Amniotic stem cell (primary cell): ENCODE measurements around the gene OSGIN1.

Experiments used
- DNase-seq: peaks from one replicate; lab custom pipeline; 2025; lab: John Stamatoyannopoulos, UW

The OSGIN1 gene

DNA sequence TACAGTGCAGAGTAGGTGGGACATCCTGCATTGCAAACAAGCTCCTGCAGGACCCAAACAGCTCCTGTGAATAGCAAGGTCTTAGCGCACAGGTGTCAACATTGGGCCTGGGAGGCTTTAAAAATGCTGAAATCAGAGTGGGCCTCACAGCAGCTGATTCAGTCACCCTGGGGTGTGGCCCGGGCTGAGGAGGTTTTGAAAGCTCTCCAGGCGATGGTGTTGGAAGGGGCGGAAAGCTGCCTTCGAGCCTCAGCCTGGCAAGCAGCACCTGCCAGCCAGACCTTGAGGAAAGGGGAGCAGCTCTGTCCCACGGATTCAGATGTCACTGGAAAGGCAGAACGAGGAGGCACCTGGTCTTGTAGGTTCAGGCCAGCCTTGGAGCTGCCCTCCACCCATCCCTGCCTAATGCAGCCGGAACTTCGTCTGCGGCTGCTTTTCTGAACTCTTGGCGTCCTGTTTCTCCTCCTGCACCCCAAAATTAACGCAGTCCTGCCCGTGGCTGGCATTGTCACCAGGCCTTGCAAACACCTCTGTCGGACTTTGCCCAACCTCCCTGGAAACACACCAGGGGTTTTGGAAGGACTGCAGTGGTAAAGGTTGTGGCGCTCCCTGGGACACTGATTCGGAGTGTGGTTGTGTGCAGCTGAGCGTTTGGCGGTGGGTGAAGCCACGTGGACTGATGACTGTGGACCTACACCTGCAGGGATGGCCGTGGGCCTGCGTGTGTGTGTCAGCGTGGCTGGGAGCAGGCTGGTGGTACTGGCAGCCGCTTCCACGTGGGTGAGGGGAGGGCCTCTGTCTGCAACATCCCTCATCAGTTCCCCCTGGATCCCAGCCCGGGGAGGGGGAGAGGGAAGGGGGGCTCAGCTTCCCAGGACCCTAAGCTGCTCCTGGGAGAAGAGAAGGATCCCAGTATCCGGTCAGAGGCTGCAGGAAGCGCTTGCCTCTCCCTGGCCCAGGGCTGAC, 18.4 kb downstream of the OSGIN1 start:
- no peak for DNase-seq

DNA sequence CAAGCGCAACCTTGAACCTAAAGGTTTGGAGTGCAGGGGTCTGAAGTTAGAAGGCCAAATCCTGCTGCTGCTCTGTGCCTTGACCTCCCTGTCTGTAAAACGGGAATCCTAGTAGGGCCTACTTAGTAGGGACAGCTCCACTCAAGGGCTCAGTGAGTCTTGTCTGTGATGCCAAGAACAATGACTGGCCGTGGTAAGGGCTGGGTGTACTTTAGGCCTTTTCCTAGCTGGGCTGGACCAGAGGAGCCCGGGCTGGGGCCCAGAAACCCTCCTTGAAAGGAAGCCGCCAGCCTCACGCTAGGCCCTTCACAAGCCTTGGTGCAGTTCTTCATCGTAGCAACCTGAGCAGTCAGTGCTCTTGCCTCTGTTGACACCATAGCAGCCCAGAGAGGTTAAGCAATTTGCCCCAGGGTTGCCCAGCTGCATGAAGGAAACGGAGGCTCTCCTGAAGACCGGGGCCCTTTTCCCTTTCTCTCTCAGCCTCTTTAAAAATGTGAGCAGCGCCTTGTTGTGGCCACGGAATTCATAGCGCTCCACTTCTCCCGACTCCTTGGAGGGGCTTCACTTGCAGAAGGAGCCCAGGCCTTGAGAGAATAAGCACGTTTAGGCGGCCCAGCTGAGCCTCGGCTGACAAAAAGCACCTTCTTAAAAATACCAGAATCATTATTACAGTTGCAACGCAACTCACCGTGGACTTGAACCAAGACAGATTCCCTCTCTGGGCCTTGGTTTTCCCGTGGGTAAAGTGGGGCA, 19.4 kb downstream of the OSGIN1 start:
- DNase-seq, result no peak

DNA sequence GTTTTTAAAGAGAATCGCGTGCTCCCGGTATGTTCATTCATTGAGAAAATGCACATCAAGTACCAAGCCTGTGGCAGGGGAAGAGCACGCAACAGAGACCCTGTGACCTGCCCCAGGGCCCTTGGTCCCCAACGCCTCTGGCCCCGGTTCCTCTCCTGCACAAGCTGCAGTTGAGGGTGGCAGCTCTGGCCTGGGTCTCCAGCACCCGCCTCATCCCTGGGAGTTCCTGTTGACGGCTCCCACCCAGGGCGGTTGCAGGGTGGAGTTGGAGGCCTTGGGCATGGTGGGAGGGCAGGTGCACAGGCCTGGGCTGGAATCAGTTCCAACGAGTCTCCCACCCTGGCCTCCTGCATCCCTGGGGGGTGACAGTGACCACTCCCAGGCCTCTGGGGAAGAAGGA, 20.0 kb downstream of the OSGIN1 start:
- no peak for DNase-seq

DNA sequence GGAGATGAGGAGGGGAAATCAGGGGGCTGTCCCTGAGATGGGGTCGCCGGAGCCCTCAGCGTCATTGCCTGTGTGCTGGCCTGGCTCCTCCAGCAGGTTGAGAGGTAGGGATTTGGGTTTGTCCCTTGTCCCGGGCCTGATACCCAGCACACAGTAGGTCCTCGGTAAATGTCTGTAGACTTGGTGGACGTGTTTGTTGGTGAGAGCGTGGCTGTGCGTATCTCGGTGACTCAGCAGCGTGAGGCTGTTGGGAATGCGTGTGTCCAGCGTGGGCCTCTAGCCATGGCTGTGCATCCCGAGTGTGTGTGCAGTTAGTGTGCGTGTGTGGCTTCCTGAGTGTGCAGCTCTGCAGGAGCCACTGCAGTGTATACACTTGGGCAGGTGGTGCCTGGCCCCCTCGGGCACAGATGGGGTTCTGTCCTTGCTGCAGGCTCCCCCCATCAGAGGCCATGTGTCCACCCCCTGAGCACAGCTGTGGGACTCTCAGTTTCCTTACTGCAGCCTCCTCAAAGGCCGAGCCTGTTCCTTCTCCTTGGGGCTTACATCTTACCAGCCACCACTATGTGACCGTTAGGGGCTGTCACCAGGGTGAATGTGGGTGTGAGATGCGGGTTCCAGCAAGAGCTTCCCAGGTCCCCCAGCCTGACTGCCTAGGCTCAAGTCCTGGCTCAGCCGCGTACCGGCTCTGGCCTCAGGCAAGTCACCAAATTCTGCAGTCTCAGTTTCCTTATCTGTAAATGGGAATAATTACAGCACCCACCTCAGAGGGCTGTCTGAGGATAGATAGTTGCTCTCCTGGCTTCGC, 20.7 kb downstream of the OSGIN1 start:
- no peak for DNase-seq

DNA sequence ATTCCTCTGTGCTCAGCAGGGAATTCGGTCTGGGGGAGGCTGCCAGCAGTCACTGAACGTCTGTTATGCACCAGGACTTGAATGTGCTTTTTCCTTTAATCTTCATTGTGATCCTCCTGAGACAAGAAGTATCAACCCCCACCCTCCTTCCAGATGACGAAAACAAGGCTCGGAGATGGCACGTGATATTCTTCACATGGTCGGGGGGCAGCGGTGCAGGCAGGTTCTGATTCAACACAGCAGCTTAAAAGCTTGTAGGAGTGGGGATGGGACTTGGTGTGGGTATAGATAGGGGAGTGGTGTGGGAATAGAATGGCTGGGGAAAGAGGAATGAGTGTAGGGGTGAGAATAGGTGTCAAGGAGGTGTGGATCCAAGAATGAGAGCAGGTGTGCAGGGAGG, 21.4 kb downstream of the OSGIN1 start:
- no peak for DNase-seq

DNA sequence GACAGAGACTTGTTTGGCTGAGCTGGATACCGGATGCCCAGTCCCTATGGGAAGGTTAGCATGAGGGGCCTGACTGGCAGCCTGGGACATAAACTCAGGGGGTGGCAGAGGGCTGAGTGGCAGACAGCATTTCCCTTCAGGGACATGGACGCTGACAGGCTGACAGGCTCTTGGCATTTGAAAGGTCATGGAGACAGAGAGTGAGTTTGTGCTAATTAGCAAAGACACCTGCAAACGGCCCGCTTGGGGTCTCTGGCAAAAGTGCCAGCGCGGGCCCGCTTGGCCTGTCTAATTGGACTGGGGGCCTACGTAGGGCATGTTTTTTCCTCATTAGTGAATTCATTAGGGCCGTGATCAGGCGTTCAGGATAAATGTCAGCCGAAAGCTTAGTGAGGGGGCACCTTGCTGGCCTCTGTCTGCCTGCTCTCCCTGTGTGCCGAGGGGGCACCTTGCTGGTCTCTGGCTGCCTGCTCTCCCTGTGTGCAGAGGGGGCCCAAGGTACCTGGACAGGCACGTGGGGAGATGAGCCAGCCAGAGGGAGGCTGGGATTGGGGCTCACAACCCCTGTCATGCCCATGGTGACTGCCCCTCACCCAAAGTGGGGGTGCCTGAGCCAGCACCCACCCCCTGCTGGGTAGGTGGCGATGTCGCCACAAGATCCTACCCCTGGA, 22.7 kb downstream of the OSGIN1 start:
- no peak for DNase-seq

DNA sequence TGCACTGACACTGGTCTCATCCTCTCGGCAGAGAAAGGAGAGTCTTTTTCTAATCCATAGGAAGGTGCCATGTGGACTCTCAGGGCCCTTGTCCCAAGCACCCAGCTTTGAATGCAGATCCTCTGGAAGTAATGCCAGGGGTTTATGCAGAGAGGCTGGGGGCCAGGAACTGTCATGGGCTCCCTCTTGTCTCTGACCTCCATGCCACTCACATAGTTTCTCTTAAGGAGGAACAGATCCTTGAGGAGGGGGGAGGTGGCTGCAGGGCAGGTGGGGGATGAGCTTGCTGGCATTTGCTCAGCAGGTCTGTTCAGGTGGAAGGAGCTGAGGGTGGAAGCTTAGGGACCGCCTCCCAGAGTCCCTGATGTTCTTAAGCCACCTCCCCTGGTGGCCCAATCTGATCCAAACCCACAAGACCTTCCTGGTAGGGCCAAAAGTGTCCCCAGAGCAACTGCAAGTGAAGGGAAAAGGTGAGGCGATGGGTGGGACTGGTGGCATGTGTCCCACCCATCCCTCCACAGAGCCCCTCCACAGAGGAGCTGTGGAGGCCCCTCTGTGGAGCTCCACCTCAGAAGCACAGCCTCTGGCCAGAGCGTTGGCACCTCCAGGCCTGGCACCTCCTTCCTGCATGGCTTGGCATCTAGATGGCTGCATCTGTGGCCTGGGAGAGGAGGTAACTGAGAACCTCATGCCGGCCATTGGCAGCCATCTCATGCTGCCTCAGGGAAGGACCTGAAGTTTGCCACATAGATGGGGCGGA, 24.2 kb downstream of the OSGIN1 start:
- DNase-seq, result no peak

DNA sequence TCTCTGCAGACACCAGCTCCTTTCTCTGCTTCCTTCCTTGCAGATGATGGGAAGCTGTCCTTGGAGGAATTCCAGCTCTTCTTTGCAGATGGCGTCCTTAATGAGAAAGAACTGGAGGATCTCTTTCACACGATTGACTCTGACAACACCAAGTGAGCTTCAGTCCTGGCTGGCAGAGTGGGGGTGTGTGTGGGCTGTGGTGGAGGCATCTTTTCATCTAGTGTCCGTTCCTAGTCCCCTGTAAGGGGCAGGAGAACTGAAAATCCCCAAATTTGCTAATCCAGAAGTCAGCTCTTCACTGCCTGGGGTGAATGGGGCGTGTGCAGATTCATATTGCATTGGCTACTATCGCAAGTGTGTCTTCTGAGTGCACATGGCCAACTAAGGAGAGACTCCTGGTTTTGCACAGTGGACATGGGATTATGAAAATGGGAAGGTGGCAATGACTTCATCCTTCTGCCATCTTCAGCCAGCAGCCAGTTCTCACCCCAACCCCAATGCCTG, 25.4 kb downstream of the OSGIN1 start:
- no peak for DNase-seq

DNA sequence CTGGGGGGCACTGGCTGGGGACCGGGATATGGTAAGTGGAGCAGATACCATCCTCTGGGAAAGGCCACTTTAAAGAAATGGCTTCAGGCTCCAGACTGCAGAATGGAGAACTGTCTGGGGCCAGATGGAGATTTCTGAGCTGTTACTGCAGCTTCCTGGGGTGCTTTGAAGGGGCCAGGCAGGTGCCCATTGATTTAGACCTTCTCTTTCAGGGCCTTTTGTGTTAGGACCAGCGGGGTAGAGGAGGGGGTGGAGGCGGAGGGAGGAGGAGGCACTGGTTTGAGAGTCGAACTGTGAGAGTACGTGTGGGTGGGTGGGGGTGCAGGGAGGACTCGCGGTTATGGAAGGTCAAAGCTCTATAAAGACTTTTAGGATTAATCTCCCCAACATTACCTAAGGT, 26.4 kb downstream of the OSGIN1 start:
- DNase-seq, result no peak

DNA sequence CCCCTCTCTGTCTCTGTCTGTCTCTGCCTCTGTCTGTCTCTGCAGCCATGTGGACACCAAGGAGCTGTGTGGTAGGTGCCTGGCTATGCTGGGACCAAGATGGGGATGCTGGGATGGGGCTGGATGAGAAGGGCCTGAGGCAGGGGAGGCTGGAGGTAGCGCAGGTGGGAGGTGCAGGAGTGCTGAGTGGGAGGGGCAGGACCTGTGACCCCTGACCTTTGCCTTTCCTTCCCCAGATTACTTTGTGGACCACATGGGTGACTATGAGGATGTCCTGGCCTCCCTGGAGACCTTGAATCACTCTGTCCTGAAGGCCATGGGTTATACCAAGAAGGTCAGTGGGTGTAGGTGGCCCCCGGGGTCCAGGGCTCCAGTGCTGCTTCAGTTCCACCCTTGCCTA, 27.8 kb downstream of the OSGIN1 start:
- no peak for DNase-seq

DNA sequence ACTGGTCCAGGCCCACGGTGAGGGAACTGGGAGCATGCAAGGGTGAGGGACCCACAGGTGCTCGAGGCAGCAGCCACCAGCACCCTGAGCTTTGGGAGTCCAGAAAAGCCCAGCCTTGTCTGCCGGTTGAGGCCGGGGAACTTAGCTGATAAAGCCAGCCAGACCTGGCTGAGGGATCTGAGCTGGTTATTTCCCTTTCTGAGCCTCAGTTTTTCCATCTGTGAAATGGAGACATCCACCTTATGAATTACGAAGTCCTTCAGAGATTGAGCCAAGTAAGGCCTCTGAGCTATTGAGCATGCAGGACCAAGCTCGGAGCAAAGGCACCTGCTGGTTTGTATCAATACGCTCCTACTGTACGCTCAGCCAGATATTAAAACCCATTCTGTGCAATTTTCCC, 28.8 kb downstream of the OSGIN1 start:
- DNase-seq, result no peak

DNA sequence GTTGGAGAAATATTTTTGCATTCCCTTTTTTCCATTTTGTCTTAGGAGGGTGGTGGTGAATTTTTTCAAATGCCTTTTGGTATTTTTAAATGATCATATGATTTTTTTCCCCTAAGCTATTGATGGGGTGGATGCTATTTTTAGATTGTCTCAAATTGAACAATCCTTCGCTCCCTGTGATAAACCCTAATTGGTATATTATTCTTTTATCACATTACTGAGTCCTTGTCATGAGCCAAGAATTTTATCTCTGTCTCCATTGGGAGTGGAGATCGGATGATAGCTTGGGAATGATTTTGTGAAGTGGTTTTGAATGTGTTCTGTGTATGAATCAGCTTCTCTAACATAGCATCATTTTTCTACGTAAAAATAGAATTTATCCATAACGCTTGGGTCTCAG, 30.5 kb downstream of the OSGIN1 start:
- DNase-seq, result no peak

DNA sequence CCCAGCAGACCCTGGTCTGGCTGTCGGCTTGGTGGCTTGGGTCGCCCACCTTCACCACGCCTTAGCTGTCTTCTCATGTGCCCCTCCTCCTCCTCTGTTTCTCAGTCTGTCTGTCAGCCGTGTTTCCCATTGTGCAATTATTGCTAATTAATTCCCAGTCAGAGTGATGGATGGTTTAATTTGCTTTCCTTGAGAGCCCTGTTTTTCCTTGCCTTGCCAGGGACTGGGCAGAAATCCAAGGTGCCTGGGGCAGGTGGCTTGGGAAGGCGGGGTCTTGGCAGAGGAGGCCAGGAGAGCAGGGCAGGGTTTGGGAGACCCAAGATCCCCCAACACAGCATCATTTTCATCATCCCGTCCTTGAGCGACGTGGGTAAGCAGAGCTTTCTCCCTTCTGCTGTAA, 36.3 kb downstream of the OSGIN1 start:
- DNase-seq, result no peak

DNA sequence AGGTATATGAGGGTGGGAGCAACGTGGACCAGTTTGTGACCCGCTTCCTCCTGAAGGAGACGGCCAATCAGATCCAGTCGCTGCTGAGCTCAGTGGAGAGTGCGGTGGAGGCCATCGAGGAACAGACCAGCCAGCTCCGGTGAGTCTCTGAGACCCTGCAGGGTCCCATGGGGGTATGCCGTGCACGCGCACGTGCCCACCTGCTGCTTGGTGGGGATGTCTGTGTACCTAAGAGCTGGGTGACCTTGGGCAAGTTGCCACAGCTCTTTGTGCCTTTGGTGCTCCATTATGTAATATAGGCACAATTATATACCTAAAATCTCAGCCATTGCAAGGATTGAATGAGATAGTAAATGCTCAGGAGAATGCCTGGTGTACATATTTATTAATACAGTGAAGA, 37.5 kb downstream of the OSGIN1 start:
- DNase-seq, result no peak

DNA sequence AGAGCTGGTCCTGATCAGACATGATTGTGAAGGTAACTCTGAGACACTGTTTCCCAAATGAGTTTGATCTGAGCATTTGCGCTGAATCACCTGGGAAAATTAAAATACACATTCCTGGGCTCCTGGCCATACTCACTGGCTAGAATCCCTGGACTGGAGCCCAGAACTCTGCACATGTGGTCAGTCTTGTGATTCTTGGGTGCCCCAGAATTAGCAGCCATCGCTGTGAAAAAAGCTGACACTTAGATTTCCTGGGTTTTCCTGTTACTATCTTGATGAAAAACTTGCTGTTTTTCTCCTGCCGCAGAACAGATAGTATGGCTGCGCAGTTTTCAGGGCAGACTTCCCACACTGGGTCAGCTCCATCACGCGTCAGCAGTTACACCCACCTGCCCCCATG, 39.6 kb downstream of the OSGIN1 start:
- no peak for DNase-seq

DNA sequence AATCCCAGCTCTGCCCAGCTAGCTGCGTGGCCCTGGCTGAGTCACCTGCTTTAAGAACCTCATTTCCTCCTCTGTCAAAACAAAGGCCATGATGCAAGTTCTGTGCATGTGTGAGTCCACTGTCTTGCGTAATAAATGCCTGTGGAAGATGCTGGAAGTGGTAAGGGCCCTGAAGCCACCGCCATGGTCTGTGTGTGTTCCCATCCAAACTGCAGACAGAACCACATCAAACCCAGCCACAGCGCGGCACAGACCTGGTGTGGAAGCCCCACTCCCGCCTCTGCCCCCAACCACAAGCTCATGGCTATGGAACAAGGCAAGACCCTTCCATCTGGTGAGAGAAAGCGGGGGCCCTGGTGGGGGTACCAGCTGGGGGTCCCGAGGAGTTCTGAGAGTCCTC, 41.0 kb downstream of the OSGIN1 start:
- DNase-seq, result peak; percentile 4

DNA sequence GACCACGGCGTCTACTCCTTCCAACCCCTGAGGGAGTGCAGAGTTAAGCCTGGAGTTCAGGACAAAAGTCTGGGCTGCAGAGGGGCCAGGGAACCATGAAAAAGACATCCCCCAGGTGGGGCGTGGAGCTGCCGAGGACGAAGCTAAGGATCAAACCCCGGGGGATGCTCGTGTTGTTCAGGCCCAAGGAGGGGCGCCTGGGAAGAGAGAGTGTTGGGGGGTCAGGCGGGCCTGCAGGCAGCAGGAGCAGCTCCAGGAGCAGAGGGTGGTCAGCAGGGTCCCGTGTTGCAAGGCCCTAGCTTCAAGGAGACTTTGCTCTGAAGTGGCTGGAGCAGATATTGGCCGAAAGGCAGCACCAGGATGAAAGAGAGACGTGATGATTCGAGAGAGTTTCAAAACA, 41.7 kb downstream of the OSGIN1 start:
- no peak for DNase-seq

DNA sequence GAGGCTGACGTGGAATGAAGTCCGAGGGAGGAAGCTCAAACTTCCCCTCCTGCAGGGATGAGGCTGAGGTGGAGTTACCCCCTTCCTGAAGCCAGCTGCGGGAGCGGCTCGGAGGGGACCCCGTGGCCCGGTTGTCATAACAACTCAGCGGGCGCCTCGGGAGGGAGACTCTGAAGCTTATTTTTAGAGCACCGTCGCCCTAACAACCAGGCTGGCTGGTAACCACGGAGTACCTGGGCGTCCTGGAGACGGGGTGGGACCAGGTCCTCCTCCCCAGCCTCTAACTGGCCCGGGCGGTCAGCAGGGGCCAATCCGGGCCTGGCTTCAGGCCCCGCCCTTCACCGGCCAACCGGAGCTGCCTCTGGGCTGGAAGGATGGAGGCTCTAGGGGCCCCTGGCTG, 42.7 kb downstream of the OSGIN1 start:
- no peak for DNase-seq

DNA sequence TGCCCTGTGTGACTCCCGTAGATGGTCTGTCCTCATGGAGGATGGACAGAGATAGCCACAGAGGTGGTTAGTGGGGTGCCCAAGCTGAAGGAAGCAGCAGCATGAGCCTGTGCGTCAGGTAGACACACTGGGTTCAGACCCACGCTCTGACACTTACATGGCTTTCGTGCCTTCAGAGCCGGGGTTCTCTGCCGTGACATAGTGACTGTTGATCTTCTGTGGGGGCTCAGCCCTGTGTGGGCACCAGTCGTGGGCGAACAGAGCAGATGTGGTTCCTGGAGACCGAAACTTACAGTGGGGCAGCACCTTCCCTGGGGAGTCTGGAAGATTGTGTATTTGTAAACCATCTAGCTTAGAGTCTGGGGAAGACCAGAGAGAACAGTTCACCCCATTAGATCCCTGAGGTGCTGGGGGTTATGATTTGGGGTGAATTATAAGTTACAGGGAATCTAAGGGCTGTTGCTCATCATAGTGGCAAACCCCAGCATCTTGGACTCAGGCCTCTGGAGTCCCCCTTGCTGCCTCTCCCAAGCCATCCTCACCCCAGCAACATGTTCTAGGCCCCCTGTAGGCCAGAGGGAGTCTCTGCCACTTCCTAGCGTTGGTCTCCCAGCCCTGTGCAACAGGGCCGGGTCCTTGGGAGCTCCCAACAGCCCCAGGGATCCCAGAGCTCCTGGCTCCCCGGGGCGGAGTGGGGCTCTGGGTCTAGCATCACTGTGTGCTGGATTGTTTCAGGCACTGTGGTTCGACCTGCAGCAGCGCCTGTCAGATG, 43.6 kb downstream of the OSGIN1 start:
- DNase-seq, result no peak

DNA sequence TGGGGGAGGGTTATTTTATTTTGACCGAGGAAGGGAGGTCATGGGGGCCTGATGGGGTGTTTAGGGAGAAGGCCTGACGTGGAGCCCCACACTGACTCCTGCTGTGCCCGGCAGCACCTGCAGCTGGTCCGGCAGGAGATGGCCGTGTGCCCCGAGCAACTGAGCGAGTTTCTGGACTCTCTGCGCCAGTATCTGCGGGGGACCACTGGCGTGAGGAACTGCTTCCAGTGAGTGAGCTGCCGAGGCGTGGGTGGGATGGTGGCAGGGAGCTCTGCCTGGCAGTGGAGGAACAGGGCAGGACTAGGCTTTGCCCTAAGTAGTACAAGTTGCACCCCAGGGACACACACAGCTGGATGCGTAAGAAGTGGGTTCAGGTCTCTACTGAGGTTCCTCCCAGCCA, 45.1 kb downstream of the OSGIN1 start:
- no peak for DNase-seq
